Keratinocyte (primary cell): ENCODE results near the gene BMP7. TPM values are rescaled to one million over a fixed set of nuclear protein-coding genes. Genes with fewer than 3 reads are reported as not detected.

Experiments
- DNase-seq: peaks from one replicate; pipeline ENCODE4 v3.0.0-alpha.2; 2011; ENCODE audit warnings: low read depth, missing footprints, low spot score
- FAIRE-seq: peaks from 2 replicates; lab custom pipeline; 2011; peaks lifted over from hg19 to GRCh38; lab: Jason Lieb, UNC
- H2AFZ ChIP-seq: 2 replicates; pipeline ENCODE4 v1.6.0; 2012; ENCODE audit warnings: low read length, control low read depth, inconsistent platforms; ENCODE audit not compliant: control insufficient read depth
- H3K27ac ChIP-seq: 2 replicates; pipeline ENCODE4 v1.5.1; 2011; ENCODE audit warnings: low read length; ENCODE audit not compliant: control insufficient read depth, insufficient read depth
- H3K27me3 ChIP-seq: 3 replicates; pipeline ENCODE4 v1.6.0; 2011; ENCODE audit warnings: low read length; ENCODE audit not compliant: control insufficient read depth, insufficient read depth; ENCODE audit errors: extremely low read depth
- H3K36me3 ChIP-seq, 2 experiments: 2 replicates in 1 of 2; 3 replicates in 1 of 2; pipeline ENCODE4 v1.5.1; 2011; ENCODE audit warnings: low read length in 2 of 2, mild to moderate bottlenecking in 1 of 2; ENCODE audit not compliant: control insufficient read depth in 2 of 2, insufficient read depth in 2 of 2; ENCODE audit errors: extremely low read depth in 1 of 2
- H3K4me1 ChIP-seq: 3 replicates; pipeline ENCODE4 v1.5.1; 2011; ENCODE audit warnings: low read length; ENCODE audit not compliant: control insufficient read depth, insufficient read depth; ENCODE audit errors: extremely low read depth
- H3K4me2 ChIP-seq: 3 replicates; pipeline ENCODE4 v1.6.0; 2011; ENCODE audit warnings: low read depth, low read length; ENCODE audit not compliant: control insufficient read depth, insufficient read depth; ENCODE audit errors: extremely low read depth
- H3K4me3 ChIP-seq, 3 experiments: fragments of 200-600 bp in 1 of 3; sonication (generic) in 1 of 3; 2 replicates in 2 of 3; 3 replicates in 1 of 3; pipeline ENCODE4 v1.5.1; 2011 to 2016; ENCODE audit warnings: low read length in 3 of 3, mild to moderate bottlenecking in 3 of 3, control low read depth in 2 of 3, inconsistent platforms in 1 of 3, low read depth in 1 of 3, mixed read lengths in 1 of 3, mixed run types in 1 of 3, moderate library complexity in 1 of 3; ENCODE audit not compliant: control insufficient read depth in 2 of 3, insufficient read depth in 2 of 3; ENCODE audit errors: extremely low read depth in 1 of 3
- H3K79me2 ChIP-seq: 2 replicates; pipeline ENCODE4 v1.6.0; 2012; ENCODE audit warnings: low read length; ENCODE audit not compliant: control insufficient read depth, insufficient read depth
- H3K9ac ChIP-seq: 3 replicates; pipeline ENCODE4 v1.6.0; 2011; ENCODE audit warnings: low read length; ENCODE audit not compliant: control insufficient read depth, insufficient read depth; ENCODE audit errors: extremely low read depth
- H3K9me1 ChIP-seq: 3 replicates; pipeline ENCODE4 v1.6.0; 2011; ENCODE audit warnings: low read length; ENCODE audit not compliant: control insufficient read depth, insufficient read depth; ENCODE audit errors: extremely low read depth
- H3K9me3 ChIP-seq: 2 replicates; pipeline ENCODE4 v1.5.1; 2012; ENCODE audit warnings: low read depth, low read length; ENCODE audit not compliant: control insufficient read depth
- H4K20me1 ChIP-seq: 3 replicates; pipeline ENCODE4 v1.6.0; 2011; ENCODE audit warnings: low read length; ENCODE audit not compliant: control insufficient read depth, insufficient read depth; ENCODE audit errors: extremely low read depth
- CTCF ChIP-seq, 3 experiments: IDR thresholded peaks in 1 of 3; conservative IDR thresholded peaks in 1 of 3; optimal IDR thresholded peaks in 1 of 3; 2 replicates in 2 of 3; 3 replicates in 1 of 3; pipeline versions ENCODE3 to v1.5.1; 2011; ENCODE audit warnings: low read length in 3 of 3, mild to moderate bottlenecking in 3 of 3, moderate library complexity in 2 of 3, control low read depth in 1 of 3, inconsistent platforms in 1 of 3; ENCODE audit not compliant: insufficient read depth in 2 of 3; ENCODE audit errors: extremely low read depth in 1 of 3
- EZH2 ChIP-seq: IDR thresholded peaks from one replicate; pipeline ENCODE4 v1.6.1; 2012; ENCODE audit warnings: inconsistent platforms, mild to moderate bottlenecking, low read length, moderate library complexity
- dilution Hi-C: fragments of 300-500 bp; cut with MboI; formaldehyde crosslinking; loops from one replicate; pipeline ENCODE4 v1.7.0; 2020; ENCODE audit warnings: low sequenced_read_pairs; ENCODE audit not compliant: extremely low pct_ligation_motif_present
- polyA plus RNA-seq, 5 experiments: library from polyadenylated mRNA; depleted of rRNA in 3 of 5; stranded (reverse) in 3 of 5; stranded (forward) in 1 of 5; unstranded in 1 of 5; fragments of >200 nt; gene quantifications; 1 replicate in 1 of 5; 2 replicates in 3 of 5; 3 replicates in 1 of 5; pipeline versions ENCODE4 v1.2.1 to v1.2.3, GENCODE V29; 2011 to 2012; ENCODE audit warnings: missing spikeins in 2 of 5, low read depth in 1 of 5, low replicate concordance in 1 of 5

Gene BMP7
- polyA plus RNA-seq, 1 donor (not counting 4 experiments of a cell fraction or from before 2014, with no cell fraction given): 0.29 TPM

GRCh38 chr20:57244627-57245214 is 21.7 kb downstream of the BMP7 start:
- H3K79me2 ChIP-seq: no peaks in the 10 kb centered on the region
- no peak overlapping the region for H3K27ac ChIP-seq

GRCh38 chr20:57244221-57244585 is 22.2 kb downstream of the BMP7 start:
- Histone ChIP-seq H3K79me2 (no peaks in the 10 kb centered on the region), H2AFZ (no peak overlapping the region), H4K20me1 (no peaks in the 10 kb centered on the region), H3K4me2 (no peak overlapping the region), H3K36me3 (no peaks in the 10 kb centered on the region), H3K9me1 (no peaks in the 10 kb centered on the region), H3K4me3 (no peak overlapping the region), H3K27ac (no peak overlapping the region), H3K9me3 (peaks cover 2% of the 10 kb centered on the region), H3K9ac (no peak overlapping the region), H3K27me3 (peaks cover 14% of the 10 kb centered on the region), H3K4me1 (peaks cover 9% of the 10 kb centered on the region)
- no peak for DNase-seq
- TF ChIP-seq EZH2 (no peak), CTCF (optimal IDR thresholded peaks at IDR 0.05 in 1 of 3, IDR thresholded peaks at IDR 0.05 in 1 of 3, conservative IDR thresholded peaks at IDR 0.05 in 1 of 3; ENCODE audit: extremely low read depth in 1 of 3, insufficient read depth in 2 of 3, low read length in 3 of 3) (no peak)
- no peak for FAIRE-seq
- dilution Hi-C loops: no loop called here

More at GRCh38 chr20:57244627-57245214, 21.7 kb downstream of the BMP7 start:
- Histone ChIP-seq H3K4me2 (no peak overlapping the region), H3K9me1 (no peaks in the 10 kb centered on the region), H3K9ac (no peak overlapping the region), H3K4me1 (peaks cover 9% of the 10 kb centered on the region), H3K9me3 (no peaks in the 10 kb centered on the region), H4K20me1 (no peaks in the 10 kb centered on the region), H3K27me3 (peaks cover 16% of the 10 kb centered on the region), H3K4me3 (no peak overlapping the region), H3K36me3 (no peaks in the 10 kb centered on the region), H2AFZ (no peak overlapping the region)
- no peak for DNase-seq
- peak in 1 of 3 experiments; percentile 11 for TF ChIP-seq CTCF (optimal IDR thresholded peaks at IDR 0.05 in 1 of 3, IDR thresholded peaks at IDR 0.05 in 1 of 3, conservative IDR thresholded peaks at IDR 0.05 in 1 of 3; ENCODE audit: extremely low read depth in 1 of 3, insufficient read depth in 2 of 3, low read length in 3 of 3)
- no peak for TF ChIP-seq EZH2
- dilution Hi-C loops: no loop called here
- FAIRE-seq: no peak
